ENCODE measurements around the gene PML. TPM values are rescaled to one million over a fixed set of nuclear protein-coding genes. Genes with fewer than 3 reads are reported as not detected.
A peak's percentile ranks its signal among the peaks of the same experiment; 100 is the strongest.

The PML gene
- total RNA-seq, 1 experiment from 2014 or later: 47.7 TPM

- Mint-ChIP-seq H3K27ac (peak overlapping the region; percentile 90), H3K4me3 (peak overlapping the region; percentile 34), H3K4me1 (peaks cover 36% of the 10 kb centered on the region), H3K9me3 (no peaks in the 10 kb centered on the region), H3K36me3 (peaks cover 9% of the 10 kb centered on the region), H3K27me3 (ENCODE audit: low read depth) (peaks cover 13% of the 10 kb centered on the region)
- DNase-seq (ENCODE audit: low spot score): no peak
- ATAC-seq: no peak
- CTCF ChIA-PET: interaction anchor here (0.9 to 1.0 kb wide), 3 partner anchors 24 to 311 kb away, joined by 3 to 5 read pairs (median 5); no protein-coding TSS in a partner anchor
- no peak for TF ChIP-seq NR2C2 (CRISPR knock-in tag; IDR thresholded peaks at IDR 0.05)
- TF ChIP-seq, protein P1, sequence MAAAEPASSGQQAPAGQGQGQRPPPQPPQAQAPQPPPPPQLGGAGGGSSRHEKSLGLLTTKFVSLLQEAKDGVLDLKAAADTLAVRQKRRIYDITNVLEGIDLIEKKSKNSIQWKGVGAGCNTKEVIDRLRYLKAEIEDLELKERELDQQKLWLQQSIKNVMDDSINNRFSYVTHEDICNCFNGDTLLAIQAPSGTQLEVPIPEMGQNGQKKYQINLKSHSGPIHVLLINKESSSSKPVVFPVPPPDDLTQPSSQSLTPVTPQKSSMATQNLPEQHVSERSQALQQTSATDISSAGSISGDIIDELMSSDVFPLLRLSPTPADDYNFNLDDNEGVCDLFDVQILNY (CRISPR knock-in tag; IDR thresholded peaks at IDR 0.05): no peak
- no peak for TF ChIP-seq FOXK1 (CRISPR knock-in tag; IDR thresholded peaks at IDR 0.05)
- no peak for TF ChIP-seq USF2 (CRISPR knock-in tag; IDR thresholded peaks at IDR 0.05)
- TF ChIP-seq, protein P2, sequence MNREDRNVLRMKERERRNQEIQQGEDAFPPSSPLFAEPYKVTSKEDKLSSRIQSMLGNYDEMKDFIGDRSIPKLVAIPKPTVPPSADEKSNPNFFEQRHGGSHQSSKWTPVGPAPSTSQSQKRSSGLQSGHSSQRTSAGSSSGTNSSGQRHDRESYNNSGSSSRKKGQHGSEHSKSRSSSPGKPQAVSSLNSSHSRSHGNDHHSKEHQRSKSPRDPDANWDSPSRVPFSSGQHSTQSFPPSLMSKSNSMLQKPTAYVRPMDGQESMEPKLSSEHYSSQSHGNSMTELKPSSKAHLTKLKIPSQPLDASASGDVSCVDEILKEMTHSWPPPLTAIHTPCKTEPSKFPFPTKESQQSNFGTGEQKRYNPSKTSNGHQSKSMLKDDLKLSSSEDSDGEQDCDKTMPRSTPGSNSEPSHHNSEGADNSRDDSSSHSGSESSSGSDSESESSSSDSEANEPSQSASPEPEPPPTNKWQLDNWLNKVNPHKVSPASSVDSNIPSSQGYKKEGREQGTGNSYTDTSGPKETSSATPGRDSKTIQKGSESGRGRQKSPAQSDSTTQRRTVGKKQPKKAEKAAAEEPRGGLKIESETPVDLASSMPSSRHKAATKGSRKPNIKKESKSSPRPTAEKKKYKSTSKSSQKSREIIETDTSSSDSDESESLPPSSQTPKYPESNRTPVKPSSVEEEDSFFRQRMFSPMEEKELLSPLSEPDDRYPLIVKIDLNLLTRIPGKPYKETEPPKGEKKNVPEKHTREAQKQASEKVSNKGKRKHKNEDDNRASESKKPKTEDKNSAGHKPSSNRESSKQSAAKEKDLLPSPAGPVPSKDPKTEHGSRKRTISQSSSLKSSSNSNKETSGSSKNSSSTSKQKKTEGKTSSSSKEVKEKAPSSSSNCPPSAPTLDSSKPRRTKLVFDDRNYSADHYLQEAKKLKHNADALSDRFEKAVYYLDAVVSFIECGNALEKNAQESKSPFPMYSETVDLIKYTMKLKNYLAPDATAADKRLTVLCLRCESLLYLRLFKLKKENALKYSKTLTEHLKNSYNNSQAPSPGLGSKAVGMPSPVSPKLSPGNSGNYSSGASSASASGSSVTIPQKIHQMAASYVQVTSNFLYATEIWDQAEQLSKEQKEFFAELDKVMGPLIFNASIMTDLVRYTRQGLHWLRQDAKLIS (CRISPR knock-in tag; IDR thresholded peaks at IDR 0.05; ENCODE audit: borderline replicate concordance): no peak
- no peak for TF ChIP-seq NFE2L1 (CRISPR knock-in tag; IDR thresholded peaks at IDR 0.05)
- TF ChIP-seq NFATC4 (CRISPR knock-in tag; IDR thresholded peaks at IDR 0.05): no peak
- no peak for TF ChIP-seq GABPB1 (CRISPR knock-in tag; IDR thresholded peaks at IDR 0.05)
- POLR2A ChIA-PET: no interaction called here
Observed at GRCh38 chr15:73996939-73997338, 2.4 kb downstream of the PML start.

DNA sequence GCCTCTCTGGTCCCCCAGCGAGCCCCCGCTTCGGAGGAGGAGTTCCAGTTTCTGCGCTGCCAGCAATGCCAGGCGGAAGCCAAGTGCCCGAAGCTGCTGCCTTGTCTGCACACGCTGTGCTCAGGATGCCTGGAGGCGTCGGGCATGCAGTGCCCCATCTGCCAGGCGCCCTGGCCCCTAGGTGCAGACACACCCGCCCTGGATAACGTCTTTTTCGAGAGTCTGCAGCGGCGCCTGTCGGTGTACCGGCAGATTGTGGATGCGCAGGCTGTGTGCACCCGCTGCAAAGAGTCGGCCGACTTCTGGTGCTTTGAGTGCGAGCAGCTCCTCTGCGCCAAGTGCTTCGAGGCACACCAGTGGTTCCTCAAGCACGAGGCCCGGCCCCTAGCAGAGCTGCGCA is 3.5 kb downstream of the PML start:
- ChIA-PET POLR2A (no interaction called here), CTCF (interaction anchor here (1.3 kb wide), 1 partner anchor 25 kb away, joined by 4 read pairs; no protein-coding TSS in a partner anchor)
- DNase-seq (ENCODE audit: low spot score) (no peak), ATAC-seq (no peak)
- H3K4me3 Mint-ChIP-seq: no peak overlapping the region
- peaks cover 11% of the 10 kb centered on the region for H3K36me3 Mint-ChIP-seq
- peaks cover 30% of the 10 kb centered on the region for H3K4me1 Mint-ChIP-seq
- peaks cover 7% of the 10 kb centered on the region for H3K27me3 Mint-ChIP-seq (ENCODE audit: low read depth)
- no peak overlapping the region for H3K27ac Mint-ChIP-seq
- H3K9me3 Mint-ChIP-seq: no peaks in the 10 kb centered on the region
- TF ChIP-seq USF2 (CRISPR knock-in tag; IDR thresholded peaks at IDR 0.05) (no peak), MYBL2 (CRISPR knock-in tag; IDR thresholded peaks at IDR 0.05) (no peak), ZNF317 (CRISPR knock-in tag; IDR thresholded peaks at IDR 0.05; ENCODE audit: borderline replicate concordance, low read depth) (no peak), SP1 (CRISPR knock-in tag; conservative IDR thresholded peaks at IDR 0.05) (no peak), ARID4B (CRISPR knock-in tag; IDR thresholded peaks at IDR 0.05; ENCODE audit: borderline replicate concordance) (no peak), NR3C1 (CRISPR knock-in tag; conservative IDR thresholded peaks at IDR 0.05; ENCODE audit: low read depth) (no peak), ZNF423 (CRISPR knock-in tag; IDR thresholded peaks at IDR 0.05) (no peak), ZNF396 (CRISPR knock-in tag; IDR thresholded peaks at IDR 0.05; ENCODE audit: borderline replicate concordance) (no peak), ZNF263 (CRISPR knock-in tag; IDR thresholded peaks at IDR 0.05; ENCODE audit: low read depth) (no peak), NR1H2 (CRISPR knock-in tag; IDR thresholded peaks at IDR 0.05) (no peak)
- TF ChIP-seq, protein P3, sequence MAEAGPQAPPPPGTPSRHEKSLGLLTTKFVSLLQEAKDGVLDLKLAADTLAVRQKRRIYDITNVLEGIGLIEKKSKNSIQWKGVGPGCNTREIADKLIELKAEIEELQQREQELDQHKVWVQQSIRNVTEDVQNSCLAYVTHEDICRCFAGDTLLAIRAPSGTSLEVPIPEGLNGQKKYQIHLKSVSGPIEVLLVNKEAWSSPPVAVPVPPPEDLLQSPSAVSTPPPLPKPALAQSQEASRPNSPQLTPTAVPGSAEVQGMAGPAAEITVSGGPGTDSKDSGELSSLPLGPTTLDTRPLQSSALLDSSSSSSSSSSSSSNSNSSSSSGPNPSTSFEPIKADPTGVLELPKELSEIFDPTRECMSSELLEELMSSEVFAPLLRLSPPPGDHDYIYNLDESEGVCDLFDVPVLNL (CRISPR knock-in tag; IDR thresholded peaks at IDR 0.05; ENCODE audit: borderline replicate concordance, low read depth): no peak
- TF ChIP-seq, protein P4, sequence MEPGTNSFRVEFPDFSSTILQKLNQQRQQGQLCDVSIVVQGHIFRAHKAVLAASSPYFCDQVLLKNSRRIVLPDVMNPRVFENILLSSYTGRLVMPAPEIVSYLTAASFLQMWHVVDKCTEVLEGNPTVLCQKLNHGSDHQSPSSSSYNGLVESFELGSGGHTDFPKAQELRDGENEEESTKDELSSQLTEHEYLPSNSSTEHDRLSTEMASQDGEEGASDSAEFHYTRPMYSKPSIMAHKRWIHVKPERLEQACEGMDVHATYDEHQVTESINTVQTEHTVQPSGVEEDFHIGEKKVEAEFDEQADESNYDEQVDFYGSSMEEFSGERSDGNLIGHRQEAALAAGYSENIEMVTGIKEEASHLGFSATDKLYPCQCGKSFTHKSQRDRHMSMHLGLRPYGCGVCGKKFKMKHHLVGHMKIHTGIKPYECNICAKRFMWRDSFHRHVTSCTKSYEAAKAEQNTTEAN (CRISPR knock-in tag; IDR thresholded peaks at IDR 0.05): no peak
- TF ChIP-seq, protein P5, sequence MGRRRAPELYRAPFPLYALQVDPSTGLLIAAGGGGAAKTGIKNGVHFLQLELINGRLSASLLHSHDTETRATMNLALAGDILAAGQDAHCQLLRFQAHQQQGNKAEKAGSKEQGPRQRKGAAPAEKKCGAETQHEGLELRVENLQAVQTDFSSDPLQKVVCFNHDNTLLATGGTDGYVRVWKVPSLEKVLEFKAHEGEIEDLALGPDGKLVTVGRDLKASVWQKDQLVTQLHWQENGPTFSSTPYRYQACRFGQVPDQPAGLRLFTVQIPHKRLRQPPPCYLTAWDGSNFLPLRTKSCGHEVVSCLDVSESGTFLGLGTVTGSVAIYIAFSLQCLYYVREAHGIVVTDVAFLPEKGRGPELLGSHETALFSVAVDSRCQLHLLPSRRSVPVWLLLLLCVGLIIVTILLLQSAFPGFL (CRISPR knock-in tag; IDR thresholded peaks at IDR 0.05; ENCODE audit: borderline replicate concordance): no peak
